Loucy (cell line): ENCODE data around the gene RPIA.

ENCODE experiments used
- EZH2phosphoT487 ChIP-seq: fragments of 200-600 bp; IDR thresholded peaks from 2 replicates; pipeline ENCODE4 v1.6.1; 2018; ENCODE audit warnings: antibody characterized with exemption, mild to moderate bottlenecking, moderate library complexity, borderline replicate concordance
- TF ChIP-seq, protein P1 (sequence below): fragments of 200-600 bp; sonication (generic); conservative IDR thresholded peaks from 2 replicates; pipeline ENCODE4 v1.5.1; 2014; ENCODE audit warnings: mild to moderate bottlenecking, antibody characterized with exemption, low read length

DNA sequence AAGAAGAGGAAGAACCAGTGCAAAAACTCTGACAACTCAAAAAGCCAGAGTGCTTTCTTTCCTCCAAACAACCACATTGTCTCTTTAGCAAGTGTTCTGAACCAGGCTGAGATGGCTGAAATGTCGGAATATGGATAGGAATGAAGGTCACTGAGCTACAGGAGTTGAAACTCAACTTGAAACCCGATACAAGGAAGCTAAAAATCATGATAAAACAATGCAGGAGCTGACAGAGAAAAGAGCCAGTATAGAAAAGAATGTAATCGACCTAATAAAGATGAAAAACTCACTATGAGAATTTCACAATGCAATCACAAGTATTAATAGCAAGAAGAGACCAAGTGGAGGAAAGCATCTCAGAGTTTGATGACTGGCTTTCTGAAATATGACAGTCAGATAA is 49.2 kb upstream of the RPIA start:
- TF ChIP-seq, protein P1, sequence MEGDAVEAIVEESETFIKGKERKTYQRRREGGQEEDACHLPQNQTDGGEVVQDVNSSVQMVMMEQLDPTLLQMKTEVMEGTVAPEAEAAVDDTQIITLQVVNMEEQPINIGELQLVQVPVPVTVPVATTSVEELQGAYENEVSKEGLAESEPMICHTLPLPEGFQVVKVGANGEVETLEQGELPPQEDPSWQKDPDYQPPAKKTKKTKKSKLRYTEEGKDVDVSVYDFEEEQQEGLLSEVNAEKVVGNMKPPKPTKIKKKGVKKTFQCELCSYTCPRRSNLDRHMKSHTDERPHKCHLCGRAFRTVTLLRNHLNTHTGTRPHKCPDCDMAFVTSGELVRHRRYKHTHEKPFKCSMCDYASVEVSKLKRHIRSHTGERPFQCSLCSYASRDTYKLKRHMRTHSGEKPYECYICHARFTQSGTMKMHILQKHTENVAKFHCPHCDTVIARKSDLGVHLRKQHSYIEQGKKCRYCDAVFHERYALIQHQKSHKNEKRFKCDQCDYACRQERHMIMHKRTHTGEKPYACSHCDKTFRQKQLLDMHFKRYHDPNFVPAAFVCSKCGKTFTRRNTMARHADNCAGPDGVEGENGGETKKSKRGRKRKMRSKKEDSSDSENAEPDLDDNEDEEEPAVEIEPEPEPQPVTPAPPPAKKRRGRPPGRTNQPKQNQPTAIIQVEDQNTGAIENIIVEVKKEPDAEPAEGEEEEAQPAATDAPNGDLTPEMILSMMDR = no peak
- TF ChIP-seq EZH2phosphoT487 = no peak
